Hepatocyte (in vitro differentiated cells): ENCODE data around the gene HEATR1. TPM values are rescaled to one million over a fixed set of nuclear protein-coding genes. Genes with fewer than 3 reads are reported as not detected.

Source experiments
- DNase-seq: peaks from one replicate; pipeline ENCODE4 v3.0.0-alpha.2; 2016; ENCODE audit warnings: low spot score
- H2AFZ ChIP-seq: fragments of 200-600 bp; sonication (generic); 2 replicates; pipeline ENCODE4 v1.6.0; 2016; ENCODE audit warnings: antibody characterized with exemption, mild to moderate bottlenecking
- H3K27ac ChIP-seq: fragments of 200-600 bp; sonication (generic); 2 replicates; pipeline ENCODE4 v1.5.1; 2016; ENCODE audit warnings: mild to moderate bottlenecking
- H3K27me3 ChIP-seq: fragments of 200-600 bp; sonication (generic); 2 replicates; pipeline ENCODE4 v1.6.1; 2016
- H3K36me3 ChIP-seq: fragments of 200-600 bp; sonication (generic); replicated peaks from 2 replicates; pipeline ENCODE4 v1.5.1; 2016; ENCODE audit warnings: low read depth; ENCODE audit not compliant: insufficient read depth
- H3K4me1 ChIP-seq: fragments of 200-600 bp; sonication (generic); 2 replicates; pipeline ENCODE4 v1.5.1; 2016; ENCODE audit warnings: mild to moderate bottlenecking, moderate library complexity; ENCODE audit not compliant: insufficient read depth
- H3K4me2 ChIP-seq: fragments of 200-600 bp; sonication (generic); 2 replicates; pipeline ENCODE4 v1.6.0; 2016
- H3K4me3 ChIP-seq: fragments of 200-600 bp; sonication (generic); 2 replicates; pipeline ENCODE4 v1.5.1; 2016; ENCODE audit warnings: mild to moderate bottlenecking
- H3K79me2 ChIP-seq: fragments of 200-600 bp; sonication (generic); 2 replicates; pipeline ENCODE4 v1.6.0; 2017; ENCODE audit warnings: mild to moderate bottlenecking
- H3K9me2 ChIP-seq: fragments of 200-600 bp; sonication (generic); replicated peaks from 2 replicates; pipeline ENCODE4 v1.6.0; 2017; ENCODE audit warnings: mild to moderate bottlenecking; ENCODE audit not compliant: insufficient read depth
- H3K9me3 ChIP-seq: fragments of 200-600 bp; sonication (generic); 2 replicates; pipeline ENCODE4 v1.5.1; 2016; ENCODE audit warnings: low read depth, mild to moderate bottlenecking
- H4K20me1 ChIP-seq: fragments of 200-600 bp; sonication (generic); 2 replicates; pipeline ENCODE4 v1.6.0; 2016; ENCODE audit warnings: mild to moderate bottlenecking; ENCODE audit not compliant: insufficient read depth, poor library complexity, severe bottlenecking
- EZH2 ChIP-seq: fragments of 200-600 bp; sonication (generic); IDR thresholded peaks from 2 replicates; pipeline ENCODE4 v1.6.1; 2016; ENCODE audit warnings: antibody characterized with exemption, mild to moderate bottlenecking, borderline replicate concordance
- EZH2phosphoT487 ChIP-seq: fragments of 200-600 bp; sonication (generic); IDR thresholded peaks from one replicate; pipeline ENCODE4 v1.6.1; 2018; ENCODE audit warnings: antibody characterized with exemption, mild to moderate bottlenecking, low read depth, moderate library complexity; ENCODE audit not compliant: unreplicated experiment, severe bottlenecking
- WGBS: methylation state at CpG from one replicate; pipeline ENCODE4 v1.1.6; 2016; ENCODE audit warnings: low lambda C conversion rate; ENCODE audit errors: missing lambda C conversion rate; 5-methylcytosine and 5-hydroxymethylcytosine counted together
- polyA plus RNA-seq: library from polyadenylated mRNA; unstranded; fragments of >200 nt; fragmentation: Nextera tagmentation; extraction: Ambion mirVana; gene quantifications from 2 replicates; pipeline ENCODE4 v1.2.1, GENCODE V29; 2016
- total RNA-seq: library from RNA; depleted of rRNA; stranded (reverse); fragments of >200 nt; gene quantifications from 2 replicates; pipeline ENCODE4 v1.2.3, GENCODE V29; 2014
- TF ChIP-seq, protein P1 (sequence below): fragments of 200-600 bp; sonication (generic); IDR thresholded peaks from 2 replicates; pipeline ENCODE4 v1.5.1; 2016; ENCODE audit warnings: antibody characterized with exemption, mild to moderate bottlenecking; ENCODE audit not compliant: poor library complexity

HEATR1 gene
- total and polyA plus RNA-seq, 2 experiments from 2014 or later, result 8.5 to 27.8 TPM

DNA sequence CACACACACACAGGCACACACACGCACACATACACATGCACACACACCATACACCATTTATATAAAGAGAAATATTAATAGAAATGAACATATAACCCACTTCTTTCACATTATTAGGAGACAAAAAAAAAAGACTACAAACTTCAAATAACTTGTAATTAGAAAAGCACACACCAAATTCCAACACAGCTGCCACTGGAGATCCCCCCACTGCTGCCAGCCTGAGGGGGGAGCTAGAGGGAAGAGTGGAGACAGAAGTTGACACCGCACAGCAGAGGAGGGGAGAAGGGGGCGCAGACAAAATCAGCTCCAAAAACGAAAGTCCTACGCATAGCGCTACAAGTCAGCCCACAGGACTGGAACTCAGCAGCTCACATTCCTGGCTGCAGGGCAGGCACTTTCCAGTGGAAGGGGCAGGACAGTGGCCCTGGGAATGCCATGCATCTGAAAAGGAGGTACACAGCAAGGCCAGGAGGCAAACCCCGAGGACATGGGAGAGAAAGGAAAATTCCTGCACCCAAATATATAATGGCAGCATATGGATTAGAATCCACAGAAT, 44.0 kb downstream of the HEATR1 start:
- Histone ChIP-seq H3K27me3 (no peaks in the 10 kb centered on the region), H3K79me2 (no peaks in the 10 kb centered on the region), H3K9me2 (no peaks in the 10 kb centered on the region), H3K9me3 (no peaks in the 10 kb centered on the region), H3K27ac (no peak overlapping the region), H3K4me2 (no peak overlapping the region), H2AFZ (no peak overlapping the region), H3K4me1 (no peaks in the 10 kb centered on the region), H4K20me1 (no peaks in the 10 kb centered on the region), H3K36me3 (no peaks in the 10 kb centered on the region), H3K4me3 (no peak overlapping the region)
- DNase-seq, result no peak
- 96% methylated on average over 7 of the region's 7 CpGs for WGBS
- TF ChIP-seq EZH2 (no peak), EZH2phosphoT487 (no peak)
- TF ChIP-seq, protein P1, sequence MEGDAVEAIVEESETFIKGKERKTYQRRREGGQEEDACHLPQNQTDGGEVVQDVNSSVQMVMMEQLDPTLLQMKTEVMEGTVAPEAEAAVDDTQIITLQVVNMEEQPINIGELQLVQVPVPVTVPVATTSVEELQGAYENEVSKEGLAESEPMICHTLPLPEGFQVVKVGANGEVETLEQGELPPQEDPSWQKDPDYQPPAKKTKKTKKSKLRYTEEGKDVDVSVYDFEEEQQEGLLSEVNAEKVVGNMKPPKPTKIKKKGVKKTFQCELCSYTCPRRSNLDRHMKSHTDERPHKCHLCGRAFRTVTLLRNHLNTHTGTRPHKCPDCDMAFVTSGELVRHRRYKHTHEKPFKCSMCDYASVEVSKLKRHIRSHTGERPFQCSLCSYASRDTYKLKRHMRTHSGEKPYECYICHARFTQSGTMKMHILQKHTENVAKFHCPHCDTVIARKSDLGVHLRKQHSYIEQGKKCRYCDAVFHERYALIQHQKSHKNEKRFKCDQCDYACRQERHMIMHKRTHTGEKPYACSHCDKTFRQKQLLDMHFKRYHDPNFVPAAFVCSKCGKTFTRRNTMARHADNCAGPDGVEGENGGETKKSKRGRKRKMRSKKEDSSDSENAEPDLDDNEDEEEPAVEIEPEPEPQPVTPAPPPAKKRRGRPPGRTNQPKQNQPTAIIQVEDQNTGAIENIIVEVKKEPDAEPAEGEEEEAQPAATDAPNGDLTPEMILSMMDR, result no peak

DNA sequence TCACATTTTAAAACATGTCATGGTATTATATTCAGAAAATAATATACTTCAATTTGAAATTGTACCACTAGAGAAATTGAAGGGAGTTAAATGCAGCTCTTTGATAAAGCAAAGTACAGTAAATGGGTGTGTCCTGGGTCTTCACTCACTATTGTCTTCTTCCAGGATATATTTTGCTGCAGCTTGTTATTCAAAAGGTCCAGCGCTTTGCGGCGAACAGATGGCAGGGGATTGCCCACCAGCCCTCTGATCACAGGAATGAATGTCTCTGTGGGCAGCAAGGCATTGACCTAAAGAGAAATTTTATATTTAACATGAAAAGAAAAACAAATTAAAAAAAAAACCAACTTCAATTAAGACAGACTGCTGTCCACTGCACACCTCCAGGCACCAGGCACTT, 45.5 kb downstream of the HEATR1 start:
- H2AFZ ChIP-seq, result no peak overlapping the region
- no peak overlapping the region for H3K27ac ChIP-seq
- DNase-seq, result no peak
- H3K4me1 ChIP-seq, result no peaks in the 10 kb centered on the region
- H3K27me3 ChIP-seq, result no peaks in the 10 kb centered on the region
- H3K79me2 ChIP-seq, result no peaks in the 10 kb centered on the region
- H3K36me3 ChIP-seq, result no peaks in the 10 kb centered on the region
- H3K4me3 ChIP-seq, result no peak overlapping the region
- H4K20me1 ChIP-seq, result no peaks in the 10 kb centered on the region
- H3K4me2 ChIP-seq, result no peak overlapping the region
- H3K9me2 ChIP-seq, result no peaks in the 10 kb centered on the region
- TF ChIP-seq EZH2phosphoT487 (no peak), EZH2 (no peak)
- TF ChIP-seq, protein P1, result no peak
- no peaks in the 10 kb centered on the region for H3K9me3 ChIP-seq
- WGBS, result 99% methylated on average over 3 of the region's 3 CpGs

DNA sequence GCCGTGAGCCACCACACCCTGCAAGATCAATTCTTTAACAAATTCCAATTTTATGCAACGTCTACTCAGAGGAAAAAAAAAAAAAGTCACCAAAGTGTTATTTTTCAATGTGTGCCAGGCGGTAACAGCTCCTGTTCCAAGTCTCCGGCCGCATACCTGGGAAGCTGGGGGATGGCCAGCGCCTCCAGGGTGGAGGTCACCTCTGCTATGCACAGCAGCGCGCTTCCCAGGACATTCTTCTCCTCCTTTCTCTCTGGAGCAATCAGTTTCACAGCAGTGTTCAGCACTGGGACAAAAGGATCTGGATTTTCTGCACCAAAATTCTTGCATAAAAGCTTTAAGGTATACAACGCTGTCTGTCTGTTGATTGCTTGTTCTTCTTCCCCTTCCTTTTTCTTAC, 46.2 kb downstream of the HEATR1 start:
- no peaks in the 10 kb centered on the region for H3K36me3 ChIP-seq
- WGBS, result 95% methylated on average over 9 of the region's 9 CpGs
- no peaks in the 10 kb centered on the region for H3K79me2 ChIP-seq
- no peak for DNase-seq
- no peak overlapping the region for H3K27ac ChIP-seq
- TF ChIP-seq EZH2phosphoT487, result no peak
- TF ChIP-seq, protein P1, result no peak
- no peak for TF ChIP-seq EZH2
- H3K4me3 ChIP-seq, result no peak overlapping the region
- H3K9me3 ChIP-seq, result no peaks in the 10 kb centered on the region
- no peaks in the 10 kb centered on the region for H4K20me1 ChIP-seq
- H3K27me3 ChIP-seq, result no peaks in the 10 kb centered on the region
- no peak overlapping the region for H2AFZ ChIP-seq
- H3K4me2 ChIP-seq, result no peak overlapping the region
- H3K9me2 ChIP-seq, result no peaks in the 10 kb centered on the region
- H3K4me1 ChIP-seq, result no peaks in the 10 kb centered on the region
